ENCODE data around the gene NPAS3.

Gene NPAS3

DNA sequence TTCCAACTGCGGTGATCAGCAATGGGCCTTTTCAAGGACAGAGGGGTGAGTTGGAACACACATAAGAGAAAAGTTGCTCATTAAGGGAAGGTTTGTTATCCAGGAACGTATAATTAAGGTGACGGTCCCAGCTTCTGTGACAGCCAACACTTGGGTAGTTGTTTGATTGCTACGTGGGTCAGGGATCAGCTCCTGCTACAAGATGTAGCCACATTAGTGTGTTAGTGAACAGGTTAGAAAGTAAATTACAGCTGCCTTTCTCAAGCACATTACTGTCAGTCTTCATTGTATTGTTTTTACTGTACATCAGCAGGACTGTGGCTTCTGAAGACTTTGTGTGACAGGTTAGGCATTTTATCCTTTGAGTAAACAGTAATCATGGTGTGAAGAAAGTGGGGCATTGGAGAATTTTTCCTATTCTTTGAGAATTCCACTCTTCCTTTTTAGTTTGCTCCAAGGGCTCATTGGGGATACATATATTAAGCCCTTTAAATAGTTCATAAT, 781.7 kb downstream of the NPAS3 start:
- Histone ChIP-seq H3K36me3 (ENCODE audit: insufficient read depth, low read length) (no peaks in the 10 kb centered on the region), H3K4me1 (ENCODE audit: insufficient read depth, low read length) (no peaks in the 10 kb centered on the region), H3K9ac (ENCODE audit: low read depth, low read length) (no peak overlapping the region), H3K9me3 (ENCODE audit: control insufficient read depth, insufficient read depth, low read length) (no peaks in the 10 kb centered on the region)

DNA sequence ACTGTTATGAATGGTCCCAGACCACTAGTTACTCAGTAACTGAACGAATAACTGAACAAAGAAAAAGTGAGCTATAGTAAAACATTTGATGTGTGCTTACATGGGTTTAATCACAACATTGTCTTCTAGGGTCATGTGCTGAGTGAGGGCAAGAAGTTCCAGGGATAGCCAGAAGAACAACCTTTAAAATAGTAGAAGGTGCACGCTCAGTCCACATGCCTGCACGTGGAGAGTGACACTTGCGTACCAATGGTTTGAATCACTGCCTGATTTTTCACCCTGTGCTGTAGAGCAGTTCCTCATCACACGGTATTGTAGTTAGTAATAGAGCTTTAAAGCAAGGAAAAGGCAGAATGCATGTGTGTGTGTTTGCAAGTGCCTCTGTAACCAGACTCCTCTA, 788.0 kb downstream of the NPAS3 start:
- Histone ChIP-seq H3K9ac (ENCODE audit: low read depth, low read length) (no peak overlapping the region), H3K4me1 (ENCODE audit: insufficient read depth, low read length) (no peaks in the 10 kb centered on the region), H3K36me3 (ENCODE audit: insufficient read depth, low read length) (no peaks in the 10 kb centered on the region), H3K9me3 (ENCODE audit: control insufficient read depth, insufficient read depth, low read length) (no peaks in the 10 kb centered on the region)

DNA sequence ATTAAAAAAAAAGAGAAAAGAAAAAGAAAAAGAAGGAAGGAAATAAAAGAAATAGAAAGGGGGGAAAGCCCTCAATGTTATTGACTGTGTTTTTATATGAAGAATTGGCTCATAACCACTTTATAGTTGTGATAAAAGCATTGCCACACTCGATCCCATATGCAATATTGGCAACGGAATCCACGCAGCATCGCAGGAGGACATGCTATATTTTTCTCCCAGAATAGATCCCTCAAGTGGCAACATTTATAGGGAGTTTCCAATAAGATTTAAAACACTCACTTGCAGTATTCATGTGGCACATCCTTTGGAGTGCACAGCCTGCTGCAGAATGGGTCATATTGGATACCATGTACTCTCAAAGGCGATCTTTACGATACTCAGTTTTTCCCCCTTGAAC, 788.9 kb downstream of the NPAS3 start:
- Histone ChIP-seq H3K9me3 (ENCODE audit: control insufficient read depth, insufficient read depth, low read length) (no peaks in the 10 kb centered on the region), H3K36me3 (ENCODE audit: insufficient read depth, low read length) (no peaks in the 10 kb centered on the region), H3K9ac (ENCODE audit: low read depth, low read length) (no peak overlapping the region), H3K4me1 (ENCODE audit: insufficient read depth, low read length) (no peaks in the 10 kb centered on the region)

DNA sequence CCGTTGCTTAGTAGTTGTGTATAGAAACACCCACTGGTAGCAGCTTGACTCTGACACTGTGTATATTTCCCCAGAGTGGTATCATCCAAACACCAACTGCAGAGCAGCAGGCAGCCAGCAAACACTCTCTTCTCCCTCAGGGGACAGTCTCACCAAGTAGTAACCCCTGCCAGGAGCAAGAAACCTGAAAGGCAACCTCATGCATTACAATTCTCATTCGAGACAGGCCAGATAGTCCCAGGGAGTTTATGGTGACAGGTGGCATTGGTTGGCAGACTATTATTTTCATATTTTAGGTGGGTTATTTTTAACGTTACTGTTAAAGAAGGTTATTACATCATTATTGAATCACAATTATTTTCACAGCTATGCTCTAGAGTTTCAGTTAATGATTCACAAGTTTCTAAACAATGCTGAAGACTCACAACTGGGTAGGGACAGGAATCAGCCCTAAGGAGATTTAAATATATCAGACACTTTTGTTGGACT, 789.4 kb downstream of the NPAS3 start:
- Histone ChIP-seq H3K9ac (ENCODE audit: low read depth, low read length) (no peak overlapping the region), H3K4me1 (ENCODE audit: insufficient read depth, low read length) (no peaks in the 10 kb centered on the region), H3K9me3 (ENCODE audit: control insufficient read depth, insufficient read depth, low read length) (no peaks in the 10 kb centered on the region), H3K36me3 (ENCODE audit: insufficient read depth, low read length) (no peaks in the 10 kb centered on the region)

DNA sequence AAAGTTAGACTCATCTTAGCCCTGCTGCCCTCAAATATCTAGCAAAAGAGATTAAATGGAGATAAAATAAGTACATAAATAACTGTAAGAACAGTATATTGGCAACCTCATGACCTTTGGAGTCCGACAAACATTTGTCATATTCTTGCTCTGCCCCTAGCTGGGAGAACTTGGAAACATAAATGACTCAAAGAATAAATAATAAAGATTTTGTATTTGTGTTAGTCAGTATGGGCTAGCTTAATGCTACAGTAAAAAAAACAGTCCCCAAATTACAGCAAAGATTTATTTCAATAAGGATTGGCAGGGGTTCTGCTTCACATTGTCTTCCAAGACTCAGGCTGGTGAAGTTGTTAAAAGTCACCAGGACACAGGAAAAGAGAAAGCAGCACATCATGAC, 791.5 kb downstream of the NPAS3 start:
- no peaks in the 10 kb centered on the region for H3K4me1 ChIP-seq (ENCODE audit: insufficient read depth, low read length)
- H3K9me3 ChIP-seq (ENCODE audit: control insufficient read depth, insufficient read depth, low read length), result 0 out of 2 replicates have a peak, but pooled peaks cover 2% of the 10 kb centered on the region
- H3K36me3 ChIP-seq (ENCODE audit: insufficient read depth, low read length), result no peaks in the 10 kb centered on the region
- no peak overlapping the region for H3K9ac ChIP-seq (ENCODE audit: low read depth, low read length)

DNA sequence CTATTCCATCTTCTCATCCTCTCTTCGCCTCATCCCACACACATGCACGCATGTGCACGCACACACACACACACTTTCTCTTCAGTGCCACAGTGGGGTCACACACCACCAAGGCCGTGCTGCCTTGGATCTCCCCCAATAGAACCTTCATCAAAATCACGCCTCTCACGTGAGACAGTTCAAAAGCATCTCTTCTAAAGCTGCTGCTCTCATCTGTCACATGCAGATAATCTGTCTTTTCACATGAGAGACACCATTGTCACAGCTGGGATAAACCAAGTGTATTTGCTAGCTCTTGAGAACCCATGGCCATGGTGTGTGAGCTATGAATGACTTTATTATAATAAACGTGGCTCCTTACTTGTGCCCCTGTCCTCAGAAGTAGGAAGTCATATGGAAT, 793.5 kb downstream of the NPAS3 start:
- no peaks in the 10 kb centered on the region for H3K36me3 ChIP-seq (ENCODE audit: insufficient read depth, low read length)
- H3K9ac ChIP-seq (ENCODE audit: low read depth, low read length), result no peak overlapping the region
- no peaks in the 10 kb centered on the region; the same call in 1 of the 2 replicates for H3K4me1 ChIP-seq (ENCODE audit: insufficient read depth, low read length)
- H3K9me3 ChIP-seq (ENCODE audit: control insufficient read depth, insufficient read depth, low read length), result 0 out of 2 replicates have a peak, but pooled peaks cover 2% of the 10 kb centered on the region

DNA sequence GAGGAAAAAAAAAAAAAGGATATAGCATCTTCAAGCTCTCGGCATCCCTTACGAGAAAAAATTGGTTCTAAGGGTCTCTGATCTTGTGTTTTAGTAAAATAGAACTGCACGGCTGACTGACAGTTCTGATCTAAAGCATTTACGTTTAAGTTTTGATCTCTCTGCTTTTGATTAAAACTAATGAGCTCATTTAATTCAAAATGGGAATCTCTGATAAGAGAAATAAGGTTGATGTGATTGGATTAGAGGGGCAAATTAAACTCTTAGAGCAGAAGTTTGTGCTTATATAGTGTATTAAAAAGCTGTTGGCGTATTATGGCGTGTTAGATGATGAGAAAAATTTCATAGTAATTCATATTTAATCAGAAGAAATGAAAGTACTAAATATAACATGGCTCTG, 794.6 kb downstream of the NPAS3 start:
- Histone ChIP-seq H3K9me3 (ENCODE audit: control insufficient read depth, insufficient read depth, low read length) (0 out of 2 replicates have a peak, but pooled peaks cover 2% of the 10 kb centered on the region), H3K9ac (ENCODE audit: low read depth, low read length) (no peak overlapping the region), H3K4me1 (ENCODE audit: insufficient read depth, low read length) (no peaks in the 10 kb centered on the region; the same call in 1 of the 2 replicates), H3K36me3 (ENCODE audit: insufficient read depth, low read length) (no peaks in the 10 kb centered on the region)

DNA sequence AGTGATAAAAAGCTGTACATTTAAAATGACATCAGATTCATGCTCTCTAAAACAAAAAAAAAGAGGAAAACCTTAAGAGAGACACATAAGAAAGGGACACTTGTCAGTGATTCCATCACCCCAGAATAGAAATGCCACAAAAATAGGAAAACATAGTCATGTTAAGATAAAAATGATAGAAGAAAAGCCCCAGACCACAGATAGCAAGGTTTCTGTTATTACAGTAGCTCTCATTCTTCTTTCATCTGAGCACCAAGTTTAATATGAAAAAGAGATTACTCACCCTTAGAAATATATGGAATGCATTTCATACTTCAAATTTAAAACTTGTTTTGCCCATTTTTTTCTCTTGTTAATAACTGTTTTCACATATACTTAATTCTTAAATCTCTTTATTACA, 795.0 kb downstream of the NPAS3 start:
- 0 out of 2 replicates have a peak, but pooled peaks cover 2% of the 10 kb centered on the region for H3K9me3 ChIP-seq (ENCODE audit: control insufficient read depth, insufficient read depth, low read length)
- H3K4me1 ChIP-seq (ENCODE audit: insufficient read depth, low read length), result no peaks in the 10 kb centered on the region; the same call in 1 of the 2 replicates
- no peaks in the 10 kb centered on the region for H3K36me3 ChIP-seq (ENCODE audit: insufficient read depth, low read length)
- no peak overlapping the region for H3K9ac ChIP-seq (ENCODE audit: low read depth, low read length)

DNA sequence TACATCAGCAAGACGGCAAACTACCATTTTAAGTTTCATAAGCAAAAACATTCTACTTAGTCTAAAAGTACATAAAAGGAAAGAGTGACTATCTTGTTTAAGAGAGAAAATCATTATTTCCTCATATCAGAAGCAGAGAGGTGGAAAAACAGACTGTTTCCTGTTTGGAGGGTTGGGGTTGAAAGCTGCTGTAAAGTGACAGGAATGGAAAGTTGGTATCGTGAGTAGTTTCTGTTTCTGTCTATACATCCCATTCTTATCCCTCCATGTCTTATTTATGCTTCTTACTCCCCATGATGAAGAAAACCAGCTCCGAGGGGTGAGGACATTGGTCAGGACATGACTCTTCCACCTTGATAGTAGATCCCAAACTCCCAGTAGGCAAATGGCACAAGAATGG, 795.7 kb downstream of the NPAS3 start:
- Histone ChIP-seq H3K36me3 (ENCODE audit: insufficient read depth, low read length) (no peaks in the 10 kb centered on the region), H3K9ac (ENCODE audit: low read depth, low read length) (no peak overlapping the region), H3K9me3 (ENCODE audit: control insufficient read depth, insufficient read depth, low read length) (0 out of 2 replicates have a peak, but pooled peaks cover 2% of the 10 kb centered on the region), H3K4me1 (ENCODE audit: insufficient read depth, low read length) (no peaks in the 10 kb centered on the region; the same call in 1 of the 2 replicates)

DNA sequence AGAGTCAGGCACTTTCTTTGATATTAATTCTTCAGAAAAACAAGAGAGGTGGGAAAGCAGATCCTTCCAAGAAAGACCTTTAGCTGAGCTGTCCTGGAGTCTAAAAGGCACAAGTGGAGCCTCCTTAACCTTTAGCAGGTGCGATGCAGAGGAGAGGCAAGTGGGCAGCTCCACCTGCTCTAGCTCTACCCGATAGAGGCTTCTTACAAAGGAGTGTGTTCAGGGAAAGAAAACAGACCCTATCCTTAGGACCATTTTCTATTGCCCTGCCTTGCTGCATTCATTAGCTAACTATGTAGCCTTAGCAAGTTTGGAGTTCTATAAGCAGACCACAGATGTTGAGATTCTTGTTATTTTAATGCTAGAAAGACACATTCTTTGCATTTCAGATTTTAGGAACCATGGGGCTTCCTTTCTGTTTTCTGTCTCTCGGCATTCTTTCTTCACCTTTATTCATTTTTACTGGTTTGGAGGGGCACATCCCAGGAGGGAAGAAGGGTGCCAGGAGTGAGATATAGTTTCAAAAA, 797.7 kb downstream of the NPAS3 start:
- H3K9me3 ChIP-seq (ENCODE audit: control insufficient read depth, insufficient read depth, low read length), result 0 out of 2 replicates have a peak, but pooled peaks cover 2% of the 10 kb centered on the region
- no peaks in the 10 kb centered on the region; the same call in 1 of the 2 replicates for H3K4me1 ChIP-seq (ENCODE audit: insufficient read depth, low read length)
- H3K9ac ChIP-seq (ENCODE audit: low read depth, low read length), result no peak overlapping the region
- no peaks in the 10 kb centered on the region for H3K36me3 ChIP-seq (ENCODE audit: insufficient read depth, low read length)

DNA sequence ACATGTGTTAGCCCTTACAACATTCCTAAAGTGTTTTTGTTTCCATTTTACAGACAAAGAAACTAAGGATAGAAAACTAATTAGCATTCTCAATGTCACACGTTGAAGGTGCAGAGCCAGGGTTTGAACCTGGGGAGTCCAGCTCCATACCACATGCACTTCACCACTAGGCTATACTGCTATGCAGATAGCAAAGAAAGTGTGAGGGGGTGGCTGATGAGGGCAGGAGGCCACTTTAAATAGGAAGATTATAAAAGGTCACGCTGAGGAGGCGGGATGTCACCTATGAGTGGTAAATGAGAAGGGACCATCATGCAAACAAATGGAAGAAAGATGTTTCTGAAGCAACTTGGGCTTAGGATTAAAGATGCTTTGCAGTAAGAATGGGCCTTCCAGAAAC, 798.3 kb downstream of the NPAS3 start:
- no peaks in the 10 kb centered on the region for H3K36me3 ChIP-seq (ENCODE audit: insufficient read depth, low read length)

DNA sequence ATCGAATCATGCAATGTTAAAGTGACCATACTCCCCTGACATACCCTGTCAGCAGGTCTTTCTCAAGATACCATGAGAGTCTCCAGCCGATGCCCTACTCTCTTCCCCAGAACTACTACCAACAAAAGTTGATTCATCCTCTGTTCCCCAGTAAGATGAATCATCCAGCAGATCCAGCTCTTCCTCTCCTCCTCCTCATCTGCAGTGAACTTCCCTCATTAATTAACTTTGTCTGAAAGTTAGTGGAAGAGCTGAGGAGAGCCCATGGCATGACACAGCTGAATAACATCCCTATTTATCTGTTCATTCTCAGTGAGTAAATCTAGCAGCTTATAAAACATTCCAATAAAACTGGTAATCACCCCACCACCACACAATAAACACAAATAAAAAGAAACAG, 798.8 kb downstream of the NPAS3 start:
- H3K9me3 ChIP-seq (ENCODE audit: control insufficient read depth, insufficient read depth, low read length), result 0 out of 2 replicates have a peak, but pooled peaks cover 2% of the 10 kb centered on the region
- H3K4me1 ChIP-seq (ENCODE audit: insufficient read depth, low read length), result no peaks in the 10 kb centered on the region; the same call in 1 of the 2 replicates
- H3K36me3 ChIP-seq (ENCODE audit: insufficient read depth, low read length), result no peaks in the 10 kb centered on the region
- no peak overlapping the region for H3K9ac ChIP-seq (ENCODE audit: low read depth, low read length)

More for the DNA sequence above, 798.3 kb downstream of the NPAS3 start:
- Histone ChIP-seq H3K4me1 (ENCODE audit: insufficient read depth, low read length) (no peaks in the 10 kb centered on the region; the same call in 1 of the 2 replicates), H3K9me3 (ENCODE audit: control insufficient read depth, insufficient read depth, low read length) (0 out of 2 replicates have a peak, but pooled peaks cover 2% of the 10 kb centered on the region), H3K9ac (ENCODE audit: low read depth, low read length) (no peak overlapping the region)

DNA sequence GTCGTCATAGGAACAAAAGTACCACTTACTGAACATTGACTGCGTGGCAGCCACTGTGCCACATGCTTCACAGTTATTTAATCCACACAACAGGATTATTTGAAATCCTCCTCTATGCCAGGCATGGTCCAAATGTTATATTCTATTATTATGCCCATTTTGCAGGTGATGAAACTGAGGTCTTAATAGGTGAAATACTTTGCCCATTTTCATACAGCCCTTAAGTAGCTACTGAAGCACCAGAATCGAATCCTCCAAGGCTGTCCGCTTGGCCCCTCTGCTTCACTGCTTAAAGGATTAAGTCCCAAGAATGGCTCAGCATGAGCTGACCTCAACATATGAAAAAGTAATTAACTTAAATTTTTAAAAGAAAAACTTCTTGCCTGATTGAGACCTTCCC, 799.4 kb downstream of the NPAS3 start:
- H3K36me3 ChIP-seq (ENCODE audit: insufficient read depth, low read length), result no peaks in the 10 kb centered on the region
- H3K9ac ChIP-seq (ENCODE audit: low read depth, low read length), result no peak overlapping the region
- no peaks in the 10 kb centered on the region; the same call in 1 of the 2 replicates for H3K4me1 ChIP-seq (ENCODE audit: insufficient read depth, low read length)
- 0 out of 2 replicates have a peak, but pooled peaks cover 2% of the 10 kb centered on the region for H3K9me3 ChIP-seq (ENCODE audit: control insufficient read depth, insufficient read depth, low read length)

DNA sequence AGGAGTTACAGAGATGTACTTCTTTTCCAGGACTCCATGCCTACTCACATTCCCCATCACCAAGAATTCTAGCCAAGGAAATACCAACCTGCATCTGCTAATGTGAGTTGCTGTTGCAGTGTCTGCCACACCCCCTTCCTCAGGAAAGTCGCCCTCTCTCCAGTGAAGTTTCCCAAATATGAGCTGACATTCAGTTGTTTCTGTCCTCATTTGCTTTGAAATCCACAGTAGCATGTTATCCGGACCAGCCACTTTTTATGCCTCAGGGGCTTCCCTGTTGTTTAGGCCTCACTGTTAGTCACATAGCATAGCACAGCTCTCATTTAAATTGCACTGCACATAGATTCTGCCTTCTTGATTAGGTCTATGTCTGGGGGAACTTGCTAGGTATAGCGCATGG, 799.8 kb downstream of the NPAS3 start:
- no peak overlapping the region for H3K9ac ChIP-seq (ENCODE audit: low read depth, low read length)
- no peaks in the 10 kb centered on the region for H3K36me3 ChIP-seq (ENCODE audit: insufficient read depth, low read length)
- H3K4me1 ChIP-seq (ENCODE audit: insufficient read depth, low read length), result no peaks in the 10 kb centered on the region; the same call in 1 of the 2 replicates
- no peaks in the 10 kb centered on the region for H3K9me3 ChIP-seq (ENCODE audit: control insufficient read depth, insufficient read depth, low read length)

DNA sequence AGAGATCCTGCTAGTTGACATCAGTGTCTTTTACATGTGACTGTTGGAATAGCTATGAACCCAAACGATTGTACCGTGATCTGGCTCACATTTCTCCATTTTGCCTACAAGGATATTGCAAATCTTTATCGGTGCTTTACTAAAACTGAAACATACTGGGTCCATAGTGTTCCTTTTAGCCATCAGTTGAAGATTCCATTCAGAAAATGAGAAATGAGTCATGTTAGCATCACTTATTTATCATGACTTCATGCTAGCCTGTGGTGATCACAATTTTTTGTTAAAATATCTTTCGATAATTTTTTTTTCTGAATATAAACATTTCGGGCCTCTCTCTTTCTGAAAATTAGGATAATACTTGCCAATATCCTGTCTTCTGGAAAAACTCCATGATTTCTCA, 801.9 kb downstream of the NPAS3 start:
- Histone ChIP-seq H3K4me1 (ENCODE audit: insufficient read depth, low read length) (no peaks in the 10 kb centered on the region; the same call in 1 of the 2 replicates), H3K9ac (ENCODE audit: low read depth, low read length) (no peak overlapping the region), H3K9me3 (ENCODE audit: control insufficient read depth, insufficient read depth, low read length) (no peaks in the 10 kb centered on the region), H3K36me3 (ENCODE audit: insufficient read depth, low read length) (no peaks in the 10 kb centered on the region)

All from ES-I3 (cell line).